ENCODE measurements around the gene NT5M.
"Not testable (repeated sequence)": the region's sequence is repeated elsewhere in the genome, so short reads cannot be mapped to it uniquely, and the experiment has no call there.

Gene NT5M

DNA sequence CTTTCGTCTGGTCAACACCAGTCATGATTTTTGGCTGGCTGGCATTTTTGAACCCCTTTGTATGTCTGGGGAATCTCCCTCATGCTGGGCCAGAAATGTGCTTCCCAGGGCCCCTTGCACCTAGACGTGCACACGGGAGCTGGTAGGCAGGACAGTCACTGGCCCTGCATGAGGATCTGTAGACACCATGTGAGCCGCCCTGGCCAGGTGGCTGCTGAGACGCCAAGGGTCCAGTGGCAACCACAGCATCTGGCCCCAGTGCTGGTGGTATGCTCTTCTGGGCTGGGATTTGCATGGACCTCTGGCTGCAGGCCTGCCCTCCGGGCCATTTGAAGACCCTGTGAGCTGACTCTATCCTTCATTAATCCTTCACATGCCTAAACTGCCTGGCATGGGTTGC, 67.5 kb downstream of the NT5M start:
- DNase-seq (ENCODE audit: low read depth in 2 of 3, low spot score in 1 of 3): no peak

GRCh38 chr17:17372856-17373520, 69.8 kb downstream of the NT5M start:
- DNase-seq (ENCODE audit: low read depth in 2 of 3, low spot score in 1 of 3): no peak

GRCh38 chr17:17375841-17376240, 72.7 kb downstream of the NT5M start:
- DNase-seq (ENCODE audit: low read depth in 2 of 3, low spot score in 1 of 3): no peak

- no peak for DNase-seq (ENCODE audit: low read depth in 2 of 3, low spot score in 1 of 3)
These were observed 73.2 kb downstream of the NT5M start for GRCh38 chr17:17376362-17376761.

- DNase-seq (ENCODE audit: low read depth in 2 of 3, low spot score in 1 of 3): no peak
These were observed 74.1 kb downstream of the NT5M start for GRCh38 chr17:17377071-17377967.

DNA sequence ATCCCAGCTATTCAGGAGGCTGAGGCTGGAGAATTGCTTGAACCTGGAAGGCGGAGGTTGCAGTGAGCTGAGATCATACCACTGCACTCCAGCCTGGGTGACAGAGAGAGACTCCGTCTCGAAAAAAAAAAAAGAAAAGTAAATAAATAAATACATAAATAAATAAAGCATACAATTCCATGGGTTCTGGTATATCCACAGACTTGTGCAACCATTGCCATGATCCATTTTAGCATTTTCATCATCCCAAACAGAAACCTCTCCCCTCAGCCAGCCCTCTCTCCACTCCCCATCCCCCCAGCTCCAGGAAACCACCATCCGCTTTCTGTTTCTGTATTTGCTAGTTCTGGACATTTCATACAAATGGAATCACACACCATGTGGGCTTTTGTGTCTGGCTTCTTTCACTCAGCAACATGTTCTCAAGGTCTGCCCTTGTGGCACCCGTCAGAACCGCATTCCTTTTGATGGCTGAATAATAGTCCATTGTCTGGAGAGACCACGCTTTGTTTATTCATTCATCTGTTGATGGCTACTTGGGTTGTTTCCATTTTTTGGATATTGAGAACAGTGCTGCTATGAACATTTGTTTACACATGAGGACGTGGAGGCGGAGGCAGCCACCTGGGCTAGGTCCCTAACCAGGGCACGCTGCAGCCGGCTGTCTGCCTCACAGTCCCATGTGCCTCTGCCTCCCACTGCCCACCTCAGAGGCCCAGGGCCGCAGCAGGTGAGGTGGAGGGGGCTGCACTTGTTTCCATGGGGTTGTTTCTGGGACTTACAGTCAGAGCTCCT, 76.2 kb downstream of the NT5M start:
- no peak for DNase-seq (ENCODE audit: low read depth in 2 of 3, low spot score in 1 of 3)

DNA sequence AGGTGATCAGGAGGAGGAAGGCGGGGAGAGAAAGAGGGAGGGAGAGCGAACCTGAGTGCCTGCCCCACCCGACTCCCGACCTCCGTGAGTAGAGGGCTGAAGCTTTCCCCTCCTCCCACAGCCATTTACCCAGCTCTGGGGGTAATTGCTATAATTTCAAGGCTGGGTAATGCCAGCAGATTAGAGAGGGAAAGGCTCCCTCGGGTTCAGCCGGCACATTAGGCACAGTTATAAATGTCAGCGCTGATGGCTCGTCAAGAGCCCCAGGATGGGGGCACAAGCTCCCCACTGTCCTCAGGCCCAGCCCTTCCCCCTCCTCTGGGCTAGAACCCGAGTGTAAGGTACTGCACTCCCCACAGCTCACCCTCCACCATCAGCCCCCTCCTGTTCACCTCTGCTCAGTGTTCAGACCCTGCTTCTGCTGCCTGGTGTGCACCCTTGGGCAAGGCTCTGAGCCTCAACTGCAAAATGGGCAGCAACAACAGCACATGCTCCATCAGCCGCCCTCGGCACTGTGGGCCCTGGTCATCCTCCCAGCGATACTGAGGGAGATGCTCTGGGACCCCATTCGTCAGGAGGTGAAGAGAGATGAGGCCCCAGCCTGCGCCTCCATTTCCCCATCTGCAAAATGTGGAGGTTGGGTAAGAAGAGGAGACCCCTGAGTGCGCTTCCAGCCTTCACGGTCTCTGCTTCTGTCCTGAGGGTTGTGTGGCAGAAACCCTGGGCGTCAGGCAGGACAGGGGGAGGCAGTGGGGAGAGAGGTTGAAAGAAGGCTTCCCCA, 77.2 kb downstream of the NT5M start:
- DNase-seq (ENCODE audit: low read depth in 2 of 3, low spot score in 1 of 3): no peak

DNA sequence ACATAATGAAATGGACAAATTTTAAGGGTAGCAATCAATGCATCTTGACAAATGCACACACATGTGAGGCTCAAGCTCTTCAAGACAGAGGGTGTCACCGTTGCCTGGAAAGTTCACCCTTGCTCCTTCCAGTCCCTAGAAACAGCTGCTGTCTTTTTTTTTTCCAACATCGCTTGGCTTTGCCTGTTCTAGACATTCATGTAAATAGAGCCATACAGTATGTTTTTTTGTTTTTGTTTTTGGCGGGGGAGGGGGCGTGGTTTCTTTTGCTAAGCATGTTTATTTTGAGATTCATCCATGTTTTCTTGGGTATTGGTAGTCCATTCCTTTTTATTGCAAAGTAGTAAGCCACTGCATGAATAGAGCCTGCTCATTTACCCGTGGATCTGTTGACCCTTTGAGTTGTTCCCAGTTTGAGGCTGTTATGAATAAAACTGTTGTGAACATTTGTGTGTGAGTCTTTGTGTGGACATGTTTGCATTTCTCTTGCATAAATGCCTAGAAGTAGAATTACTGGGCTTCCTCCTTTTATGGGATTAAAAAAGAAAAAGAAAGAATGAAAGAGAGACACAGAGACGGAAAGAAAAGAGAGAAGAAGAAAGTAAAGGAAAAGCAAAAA, 78.4 kb downstream of the NT5M start:
- no peak for DNase-seq (ENCODE audit: low read depth in 2 of 3, low spot score in 1 of 3)

- DNase-seq (ENCODE audit: low read depth in 2 of 3, low spot score in 1 of 3): no peak
These were observed 78.9 kb downstream of the NT5M start for GRCh38 chr17:17382065-17382459.

DNA sequence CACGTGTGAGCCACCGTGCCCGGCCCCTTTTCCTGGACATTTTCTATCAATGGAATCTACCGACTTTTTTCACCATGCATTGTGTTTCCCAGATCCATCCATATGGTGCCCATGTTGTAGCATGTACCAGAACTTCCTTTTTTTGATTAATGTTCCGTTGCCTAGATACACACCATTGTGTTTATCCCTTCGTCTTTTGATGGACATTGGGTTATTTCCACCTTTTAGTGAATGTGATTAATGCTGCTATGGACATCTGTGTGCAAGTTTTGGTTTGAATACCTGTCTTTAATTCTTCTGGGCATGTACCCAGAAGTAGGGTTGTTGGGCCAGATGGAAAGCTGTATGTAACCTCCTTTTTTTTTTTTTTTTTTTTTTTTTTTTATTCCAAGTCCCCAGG, 79.8 kb downstream of the NT5M start:
- no peak for DNase-seq (ENCODE audit: low read depth in 2 of 3, low spot score in 1 of 3)

DNA sequence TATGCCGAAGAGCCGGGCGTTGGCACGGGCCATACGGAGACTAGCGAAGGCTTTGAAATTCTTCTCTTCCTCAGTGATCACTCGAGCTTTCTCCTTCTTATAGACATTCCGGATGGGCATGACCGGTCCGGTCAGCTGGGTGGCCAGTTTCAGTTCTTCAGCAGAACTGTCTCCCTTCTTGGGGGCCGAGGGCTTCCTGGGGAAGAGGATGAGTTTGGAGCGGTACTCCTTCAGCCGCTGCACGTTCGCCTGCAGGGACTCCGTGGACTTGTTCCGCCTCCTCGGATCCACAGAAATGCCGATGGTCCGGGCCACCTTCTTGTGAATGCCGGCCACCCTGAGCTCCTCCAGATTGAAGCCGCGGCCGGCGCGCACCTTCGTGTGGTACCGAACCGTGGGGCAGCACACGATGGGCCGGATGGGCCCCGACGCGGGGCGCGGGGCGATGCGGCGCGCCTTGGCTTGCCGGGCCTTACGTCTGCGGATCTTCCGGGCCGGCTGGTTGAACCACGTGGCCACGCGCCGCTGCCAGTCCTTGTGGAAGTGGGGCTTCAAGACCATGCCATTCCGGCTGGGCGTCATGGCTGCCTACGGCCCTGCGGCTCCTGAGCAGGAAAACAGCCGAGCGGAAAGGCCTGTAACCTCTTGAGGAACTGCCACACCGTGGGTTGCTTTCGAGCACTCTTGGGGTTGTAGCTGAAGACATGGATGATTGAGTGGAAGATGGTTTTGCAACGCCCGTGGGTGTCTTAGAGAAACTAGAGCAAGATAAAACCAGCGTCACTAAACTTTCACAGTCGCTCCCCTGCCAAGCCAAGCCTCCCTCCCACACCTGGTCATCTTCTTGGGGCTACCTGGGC, 80.5 kb downstream of the NT5M start:
- DNase-seq (ENCODE audit: low read depth in 2 of 3, low spot score in 1 of 3): not testable (repeated sequence)

DNA sequence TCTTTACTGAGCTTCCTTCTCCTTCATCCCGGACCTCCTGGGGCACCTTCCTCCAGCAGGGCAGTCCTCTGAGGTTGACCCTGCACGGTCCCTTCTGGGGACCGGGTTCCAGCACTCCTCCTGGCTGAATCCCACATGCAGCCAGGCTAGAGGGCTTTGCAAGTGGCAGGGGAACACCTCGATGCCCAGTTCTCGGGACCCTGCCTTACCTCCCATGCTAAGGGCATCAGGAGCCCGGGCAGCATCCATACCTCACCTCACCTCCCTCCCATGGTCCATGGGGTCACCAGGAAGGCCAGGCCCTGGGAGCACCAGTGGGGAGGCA, 81.1 kb downstream of the NT5M start:
- no peak for DNase-seq (ENCODE audit: low read depth in 2 of 3, low spot score in 1 of 3)

DNA sequence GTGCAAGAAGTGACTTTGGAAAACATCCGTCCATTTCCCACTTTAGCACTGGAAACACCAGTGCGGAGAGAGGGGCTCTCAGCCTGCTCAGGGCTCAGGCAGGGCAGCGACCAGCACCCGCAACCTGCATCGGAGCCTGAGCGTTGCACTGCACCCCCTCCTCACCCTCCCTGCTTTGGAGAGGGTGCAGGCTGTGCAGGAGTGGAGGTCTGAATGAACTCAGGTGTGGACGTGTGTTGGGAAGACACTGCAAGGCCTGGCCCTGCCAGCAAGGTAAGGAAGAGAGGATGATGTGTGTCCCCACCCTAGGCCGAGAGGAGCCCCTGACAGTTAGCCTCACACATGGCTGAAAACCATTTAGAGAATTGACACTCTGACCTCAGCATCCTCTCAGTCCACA, 81.8 kb downstream of the NT5M start:
- no peak for DNase-seq (ENCODE audit: low read depth in 2 of 3, low spot score in 1 of 3)

- DNase-seq (ENCODE audit: low read depth in 2 of 3, low spot score in 1 of 3): no peak
These were observed 82.3 kb downstream of the NT5M start for GRCh38 chr17:17385491-17385890.

GRCh38 chr17:17386094-17386800, 83.1 kb downstream of the NT5M start:
- DNase-seq (ENCODE audit: low read depth in 2 of 3, low spot score in 1 of 3): no peak

DNA sequence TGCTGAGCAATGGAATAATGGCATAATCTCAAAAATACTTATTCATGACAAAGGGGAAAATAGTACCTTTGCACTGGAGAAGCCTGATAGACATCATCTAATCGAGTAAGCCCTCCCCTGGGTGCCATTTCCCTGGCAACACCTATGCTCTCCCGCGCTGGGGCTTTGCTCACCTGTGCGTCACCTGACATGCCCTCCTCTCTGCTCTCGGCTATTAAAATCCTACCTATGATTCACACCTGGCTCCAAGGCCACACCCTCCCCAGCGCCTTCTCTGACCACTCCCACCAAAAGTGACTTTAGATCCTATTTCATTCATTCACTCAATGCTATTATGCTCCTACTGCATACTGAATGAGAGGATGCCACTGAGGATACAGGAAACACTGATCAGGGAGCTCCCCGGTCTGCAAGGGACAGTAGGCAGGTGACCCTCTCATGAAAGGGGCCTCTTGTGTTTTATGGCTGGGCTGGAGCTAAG, 83.9 kb downstream of the NT5M start:
- no peak for DNase-seq (ENCODE audit: low read depth in 2 of 3, low spot score in 1 of 3)

- no peak for DNase-seq (ENCODE audit: low read depth in 2 of 3, low spot score in 1 of 3)
These were observed 84.6 kb downstream of the NT5M start for GRCh38 chr17:17387498-17388362.
